HS-27A (cell line): ENCODE measurements around the gene CUEDC1.

Experiments used
- DNase-seq: peaks from one replicate; pipeline ENCODE4 v3.0.0-alpha.2; 2012; ENCODE audit warnings: low read depth, missing footprints

Gene CUEDC1

DNA sequence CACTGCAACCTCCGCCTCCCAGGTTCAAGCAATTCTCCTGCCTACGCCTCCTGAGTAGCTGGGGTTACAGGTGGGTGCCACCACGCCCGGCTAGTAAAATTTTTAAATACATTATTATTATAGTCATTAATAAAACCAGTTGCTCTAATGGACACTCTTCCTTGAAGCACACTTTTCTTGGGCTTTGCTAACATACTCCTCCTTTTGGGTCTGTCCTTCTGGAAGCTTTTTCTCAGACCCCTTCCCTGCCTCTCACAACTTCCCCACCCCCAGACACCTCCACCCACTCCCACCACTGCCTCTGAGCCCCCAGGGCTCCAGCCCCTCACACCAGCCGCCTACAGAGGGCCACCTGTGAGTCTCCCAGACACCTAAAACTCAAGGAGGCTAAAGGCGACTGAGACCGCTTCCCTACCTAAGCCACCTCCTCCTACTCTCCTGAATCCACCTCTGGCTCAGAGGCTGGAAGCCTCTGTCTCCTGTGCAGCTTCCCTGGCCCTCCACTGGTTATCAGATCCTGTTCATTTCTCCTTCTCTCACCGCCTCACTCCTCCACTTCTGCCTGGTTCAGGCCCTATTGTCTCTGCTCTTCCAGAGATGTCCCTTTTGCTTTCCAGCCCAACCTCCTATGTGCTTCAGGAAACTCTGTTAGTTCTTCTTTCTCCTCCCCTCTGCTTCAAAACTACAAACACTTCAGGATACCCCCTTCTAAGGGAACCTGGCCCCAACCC is 2.1 kb upstream of the CUEDC1 start:
- no peak for DNase-seq

DNA sequence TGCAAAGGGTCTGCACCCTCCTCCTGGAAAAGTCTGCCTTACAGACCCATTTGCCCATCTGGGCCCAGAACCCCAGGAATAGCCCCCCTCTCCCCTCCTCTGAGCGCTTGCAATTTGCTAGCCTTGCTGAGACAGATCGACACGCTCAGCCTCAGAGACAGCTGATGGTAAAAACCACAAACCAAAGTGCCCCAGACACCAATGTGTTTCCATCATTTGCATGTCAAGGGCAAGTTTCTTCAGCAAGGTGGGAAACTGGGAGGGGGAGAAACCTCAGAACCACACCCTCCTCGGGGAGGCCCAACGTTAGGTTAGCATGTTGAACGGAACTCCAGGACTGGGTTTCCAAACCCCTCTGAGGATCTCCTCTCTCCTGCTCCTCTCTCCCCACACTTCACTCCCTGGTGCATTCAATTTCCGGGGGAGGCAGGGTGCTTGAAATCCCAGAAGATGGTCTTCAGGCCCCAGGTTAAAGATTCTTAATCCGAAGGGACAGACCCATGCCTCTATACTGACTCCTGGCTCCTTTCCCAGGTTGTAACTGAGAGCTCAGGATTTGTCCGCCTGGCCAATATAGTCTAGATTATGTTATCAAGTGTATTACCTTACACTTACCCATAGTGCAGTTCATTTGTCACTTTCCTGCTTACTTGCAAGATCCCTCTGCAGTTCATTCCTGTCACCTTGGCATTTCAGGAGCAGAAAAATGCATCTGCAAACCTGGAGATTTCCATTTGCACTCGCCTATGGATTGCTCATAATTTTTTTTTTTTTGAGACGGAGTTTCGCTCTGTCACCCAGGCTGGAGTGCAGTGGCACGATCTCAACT is 1.3 kb upstream of the CUEDC1 start:
- DNase-seq: no peak

DNA sequence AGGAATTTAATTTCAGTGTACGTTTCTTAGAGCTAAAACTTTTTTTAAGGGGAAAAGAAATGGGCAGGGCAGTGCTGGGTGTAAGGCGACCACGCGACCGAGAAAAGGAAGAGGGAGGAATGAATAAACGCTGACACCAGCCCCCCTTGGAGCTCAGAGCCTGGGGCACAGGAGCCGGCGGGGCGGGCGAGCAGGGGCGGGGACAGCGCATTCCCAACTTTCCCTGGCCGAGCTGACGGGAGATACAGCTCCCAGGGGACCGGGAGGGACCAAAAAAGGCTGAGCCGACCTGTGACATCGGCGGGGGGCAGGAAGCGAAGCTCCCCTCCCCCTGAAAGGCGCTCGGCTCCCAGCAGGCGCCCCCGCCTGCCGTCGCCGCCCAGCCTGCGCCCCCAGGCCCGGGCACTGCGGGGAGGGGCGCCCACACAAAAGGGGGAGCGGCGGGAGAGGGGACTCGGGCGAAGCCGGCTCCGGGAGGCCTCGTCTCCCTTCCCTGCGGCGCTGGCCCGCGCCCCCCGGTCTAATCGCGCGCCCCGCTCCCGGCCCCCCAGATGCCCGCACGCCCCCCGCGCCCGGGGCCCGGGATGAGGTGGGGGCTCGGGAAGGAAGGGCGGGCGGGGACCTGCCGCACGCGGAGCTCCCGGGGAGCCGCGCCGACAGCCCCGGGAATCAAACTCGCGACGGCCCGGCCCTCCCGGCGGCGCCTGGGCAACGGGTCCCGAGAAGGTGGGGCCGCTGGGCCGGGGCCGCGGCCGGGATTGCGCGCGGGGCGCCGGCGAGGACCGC is 622 bp downstream of the CUEDC1 start:
- no peak for DNase-seq

DNA sequence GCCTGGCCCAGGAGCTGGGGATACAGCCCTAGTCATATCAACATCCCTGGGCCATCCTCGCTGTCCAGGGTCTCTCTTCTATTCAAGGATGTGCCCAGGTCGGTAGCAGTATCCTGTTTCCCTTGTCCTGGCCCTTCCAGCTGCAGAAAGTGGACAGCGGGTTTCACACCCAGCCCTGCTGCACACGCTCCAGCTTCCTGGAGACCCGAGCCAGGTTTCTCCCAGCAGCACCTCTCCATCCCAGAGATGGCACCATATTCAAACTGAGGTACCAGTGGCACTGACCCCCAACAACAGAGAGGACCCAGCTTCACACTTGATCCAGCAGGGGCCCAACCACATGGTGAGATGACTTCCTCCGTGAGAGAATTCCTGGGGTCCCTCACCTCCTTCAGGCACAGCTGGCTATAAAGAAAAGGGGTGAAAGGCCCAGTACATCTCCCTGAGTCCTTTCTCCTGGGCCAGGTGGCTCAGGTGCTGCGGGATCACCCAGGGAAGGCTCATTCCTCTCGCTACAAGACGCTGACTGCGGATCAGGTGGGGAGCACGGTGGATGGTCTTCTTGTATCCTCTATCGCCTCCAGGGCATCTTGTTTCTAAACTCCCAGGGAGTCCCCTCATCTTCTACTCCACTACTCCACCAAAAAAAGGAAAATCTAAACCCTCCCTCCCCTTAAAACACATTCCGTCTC is 1.4 kb downstream of the CUEDC1 start:
- DNase-seq: no peak

DNA sequence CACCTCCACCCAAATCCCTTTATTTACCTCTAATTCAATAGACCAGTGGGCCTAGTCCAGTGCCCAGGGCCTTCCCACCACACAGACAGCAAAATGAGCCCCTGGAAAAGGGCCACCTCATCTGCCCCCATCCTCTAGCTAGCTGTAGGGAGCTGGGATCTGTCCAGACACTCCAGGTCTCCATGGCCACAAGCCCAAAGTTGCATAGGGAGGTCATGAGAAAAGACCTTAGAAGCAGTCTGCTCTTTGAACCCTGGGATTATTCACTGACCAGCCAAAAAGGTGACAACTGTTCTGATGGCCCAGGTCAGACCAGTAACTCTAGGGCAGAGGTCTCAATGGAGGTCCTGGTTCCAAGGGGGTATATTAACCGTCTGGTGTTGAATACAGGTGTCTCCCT is 2.0 kb downstream of the CUEDC1 start:
- DNase-seq: no peak

DNA sequence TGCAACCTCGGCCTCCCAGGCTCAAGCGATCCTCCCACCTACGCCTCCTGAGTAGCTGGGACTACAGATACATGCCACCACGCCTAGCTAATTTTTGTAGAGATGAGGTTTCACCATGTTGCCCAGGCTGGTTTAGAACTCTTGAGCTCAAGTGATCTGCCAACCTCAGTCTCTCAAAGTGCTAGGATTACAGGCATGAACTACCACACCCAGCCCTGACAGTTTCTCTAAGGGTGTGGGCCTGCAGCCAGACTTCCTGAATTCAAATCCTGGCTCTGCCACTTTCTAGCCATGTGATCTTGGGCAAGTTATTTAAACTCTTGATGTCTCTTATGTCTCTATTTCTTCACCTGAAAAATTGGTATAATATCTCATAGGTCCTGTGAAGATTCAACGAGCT is 5.6 kb downstream of the CUEDC1 start:
- DNase-seq: no peak

DNA sequence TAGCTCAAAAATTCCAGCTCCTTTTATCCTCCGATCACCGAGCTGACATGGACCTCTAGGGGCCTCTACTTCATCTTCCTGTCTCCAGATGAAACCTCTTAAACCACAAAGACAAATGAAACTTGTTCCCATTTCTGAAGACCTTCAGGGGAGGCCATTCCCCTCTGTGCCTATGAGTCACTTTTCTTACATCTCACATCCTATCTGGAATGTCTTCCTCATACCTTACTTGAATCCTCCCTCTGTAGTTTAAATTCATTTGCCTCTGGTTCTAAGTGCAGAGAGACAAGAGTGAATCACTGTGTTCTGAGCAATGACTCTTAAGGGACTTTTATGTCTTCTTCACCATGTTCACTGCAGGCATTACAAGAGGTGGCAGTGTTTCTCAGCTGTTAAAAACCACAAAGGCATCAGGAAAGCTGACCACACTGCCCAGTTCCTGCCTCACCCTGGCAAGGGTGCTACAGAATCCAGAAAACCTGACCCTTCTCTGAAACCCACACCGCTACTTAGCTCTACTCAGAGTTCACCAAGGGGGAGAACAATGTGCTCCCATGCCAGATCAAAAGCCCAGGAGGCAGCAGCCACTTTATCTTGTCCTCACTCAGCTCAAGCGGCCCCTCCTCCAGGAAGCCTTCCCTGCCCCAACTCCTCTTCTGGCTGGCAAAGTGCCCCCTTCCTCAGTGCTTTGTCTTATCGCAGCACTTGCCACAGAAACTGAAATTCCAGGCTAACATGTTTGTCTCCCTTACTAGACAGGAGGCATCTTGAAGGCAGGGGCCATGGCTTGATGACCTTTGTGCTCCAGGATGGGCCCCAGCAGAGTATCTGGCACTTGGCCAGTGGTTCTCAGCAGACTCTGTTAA is 6.4 kb downstream of the CUEDC1 start:
- DNase-seq: peak; percentile 91

DNA sequence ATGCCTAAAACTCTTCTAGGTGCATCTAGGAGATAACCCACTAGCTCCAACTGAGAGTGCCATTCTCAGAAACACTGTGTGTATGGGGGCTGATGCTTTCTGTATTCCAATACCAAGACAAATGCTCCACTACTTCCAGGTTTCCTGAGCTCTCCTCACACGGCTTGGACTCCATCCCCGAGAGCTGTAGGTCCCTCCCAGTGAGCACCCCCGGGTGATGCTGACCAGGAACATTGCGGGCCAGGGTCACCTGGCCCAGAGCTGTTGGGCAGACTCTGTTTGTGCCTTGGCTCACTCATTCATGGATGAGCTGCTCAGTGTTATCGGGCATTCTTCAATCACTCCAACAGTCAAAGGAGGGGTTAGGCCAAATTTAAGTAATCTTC is 7.0 kb downstream of the CUEDC1 start:
- DNase-seq: no peak

DNA sequence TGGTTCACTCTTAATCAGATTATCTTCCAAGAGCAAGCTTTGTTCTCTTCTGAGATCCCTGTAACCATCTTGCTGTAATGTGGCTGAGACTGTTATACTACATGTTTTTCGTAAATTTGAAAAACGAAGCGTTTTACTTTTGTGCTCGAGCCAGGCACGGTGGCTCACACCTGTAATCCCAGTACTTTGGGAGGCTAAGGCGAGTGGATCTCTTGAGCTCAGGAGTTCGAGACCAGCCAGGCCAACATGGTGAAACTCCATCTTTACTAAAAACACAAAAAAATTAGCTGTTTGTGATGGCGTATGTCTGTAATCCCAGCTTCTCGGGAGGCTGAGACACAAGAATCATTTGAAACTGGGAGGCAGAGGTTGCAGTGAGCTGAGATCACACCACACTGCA is 7.8 kb downstream of the CUEDC1 start:
- DNase-seq: no peak

DNA sequence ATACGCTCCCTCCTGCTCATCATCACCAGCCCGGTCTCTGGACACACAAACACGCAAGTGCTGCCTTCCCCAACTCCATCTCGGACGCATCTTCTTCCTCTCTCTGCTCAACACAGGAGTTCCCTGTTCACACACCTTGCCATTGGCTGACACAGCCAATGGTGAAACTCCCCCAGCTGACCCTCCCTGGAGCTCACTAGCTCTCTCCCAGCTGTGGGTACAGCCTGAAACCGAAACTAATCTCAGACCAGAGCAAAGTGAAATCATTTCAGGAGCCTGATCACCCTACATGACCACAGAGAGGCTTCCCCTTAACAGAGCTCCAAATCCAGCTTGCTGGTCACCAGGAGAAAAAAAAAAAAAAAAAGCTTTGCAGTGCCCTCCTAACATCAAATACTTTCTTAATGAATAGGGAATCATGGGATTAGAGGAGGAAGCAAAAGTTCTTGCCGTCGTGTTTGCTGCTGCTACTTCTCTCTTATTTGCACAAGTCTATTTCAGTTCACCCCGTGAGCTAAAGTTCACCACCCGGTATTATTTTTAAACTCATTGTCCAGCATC is 8.3 kb downstream of the CUEDC1 start:
- DNase-seq: no peak

DNA sequence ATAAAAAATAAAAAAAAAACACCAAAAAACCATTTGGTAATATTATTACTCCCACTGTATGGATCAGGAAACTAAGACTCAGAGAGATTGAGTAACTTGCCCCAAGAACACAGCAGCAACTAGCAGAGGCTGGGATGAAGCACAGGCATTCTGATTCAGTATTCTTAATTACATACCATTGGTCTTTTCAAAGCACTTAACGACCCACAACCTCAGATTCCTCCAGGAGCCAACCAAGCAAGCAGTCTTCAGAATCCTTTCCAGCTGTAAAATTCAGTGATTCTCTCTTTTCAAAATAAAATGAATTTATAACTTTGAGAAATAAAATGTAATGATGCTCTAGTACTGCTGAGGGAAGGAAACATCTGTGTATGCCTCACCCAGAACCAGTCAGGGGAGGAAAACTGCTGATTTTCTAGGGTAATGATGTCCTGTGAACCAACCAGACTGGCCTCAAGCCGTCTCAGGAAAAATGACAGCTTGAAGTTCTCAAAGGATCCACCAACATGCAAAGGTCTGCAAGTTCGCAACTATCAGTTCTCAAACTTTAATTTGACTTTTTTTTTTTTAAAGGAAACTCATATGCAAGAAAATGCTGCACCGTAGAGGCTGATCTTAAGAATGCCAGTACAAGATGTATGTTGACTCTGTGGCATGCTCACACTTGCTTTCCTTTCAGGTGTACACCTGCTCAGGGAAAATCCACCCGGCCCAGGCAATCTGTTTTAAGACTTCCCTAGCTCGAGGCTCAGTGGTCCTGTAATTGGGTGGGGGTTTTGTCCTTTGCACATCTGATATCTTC is 9.0 kb downstream of the CUEDC1 start:
- no peak for DNase-seq

DNA sequence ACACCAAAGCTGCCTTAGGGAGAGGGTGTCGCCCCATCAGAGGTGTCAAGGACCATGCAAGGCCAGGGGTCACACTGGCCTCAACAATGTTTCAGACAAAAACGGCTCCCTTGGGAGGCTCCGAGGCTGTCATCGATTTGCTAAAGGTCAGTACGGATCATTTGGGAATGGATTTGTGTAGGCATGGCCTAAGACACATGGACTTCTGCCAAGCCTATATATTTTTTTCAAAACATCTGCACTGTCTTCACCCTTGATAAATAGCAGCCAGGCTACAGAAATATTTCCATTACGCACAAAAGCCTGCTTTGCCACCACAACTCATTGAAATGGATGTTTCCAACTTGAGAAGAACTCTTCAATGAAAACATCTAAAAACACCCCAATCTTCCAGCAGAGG is 10.3 kb downstream of the CUEDC1 start:
- no peak for DNase-seq

DNA sequence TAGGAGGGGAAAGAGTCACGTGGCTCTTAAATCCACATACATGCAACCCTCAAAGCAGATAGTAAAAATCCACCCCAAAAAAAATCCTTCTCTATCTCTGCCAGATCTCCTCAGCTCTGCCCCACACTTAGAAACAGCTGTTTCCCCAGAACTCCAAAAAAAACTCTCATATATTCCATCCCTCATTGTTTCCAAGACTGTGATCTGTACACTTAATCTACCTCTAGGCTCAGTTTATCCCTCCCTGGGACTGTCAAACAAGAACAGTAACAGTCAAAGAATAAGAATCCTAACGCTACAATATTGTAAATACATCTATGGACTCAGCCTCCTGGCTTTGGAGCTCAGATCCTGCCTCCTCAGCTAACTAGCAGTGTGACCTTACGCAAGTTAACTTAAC is 11.6 kb downstream of the CUEDC1 start:
- DNase-seq: no peak

DNA sequence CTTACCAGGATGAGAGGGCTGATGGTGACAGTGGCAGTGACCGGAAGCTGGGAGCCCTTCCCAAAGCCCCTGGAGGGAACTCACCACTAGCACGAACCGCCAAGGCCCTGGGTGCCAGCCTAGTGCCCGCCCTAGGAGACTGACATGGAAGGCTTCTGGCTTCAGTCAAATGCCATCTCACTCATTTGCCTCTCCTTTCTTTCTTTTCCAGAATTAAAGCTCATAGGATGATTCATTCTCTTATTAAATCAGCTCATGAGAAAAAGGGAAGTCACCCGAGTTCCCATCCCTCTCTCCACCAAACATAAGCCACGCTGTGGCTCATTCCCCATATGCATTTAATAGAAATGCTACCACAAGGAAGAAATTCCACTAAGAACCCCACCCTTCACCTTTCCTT is 12.1 kb downstream of the CUEDC1 start:
- no peak for DNase-seq

DNA sequence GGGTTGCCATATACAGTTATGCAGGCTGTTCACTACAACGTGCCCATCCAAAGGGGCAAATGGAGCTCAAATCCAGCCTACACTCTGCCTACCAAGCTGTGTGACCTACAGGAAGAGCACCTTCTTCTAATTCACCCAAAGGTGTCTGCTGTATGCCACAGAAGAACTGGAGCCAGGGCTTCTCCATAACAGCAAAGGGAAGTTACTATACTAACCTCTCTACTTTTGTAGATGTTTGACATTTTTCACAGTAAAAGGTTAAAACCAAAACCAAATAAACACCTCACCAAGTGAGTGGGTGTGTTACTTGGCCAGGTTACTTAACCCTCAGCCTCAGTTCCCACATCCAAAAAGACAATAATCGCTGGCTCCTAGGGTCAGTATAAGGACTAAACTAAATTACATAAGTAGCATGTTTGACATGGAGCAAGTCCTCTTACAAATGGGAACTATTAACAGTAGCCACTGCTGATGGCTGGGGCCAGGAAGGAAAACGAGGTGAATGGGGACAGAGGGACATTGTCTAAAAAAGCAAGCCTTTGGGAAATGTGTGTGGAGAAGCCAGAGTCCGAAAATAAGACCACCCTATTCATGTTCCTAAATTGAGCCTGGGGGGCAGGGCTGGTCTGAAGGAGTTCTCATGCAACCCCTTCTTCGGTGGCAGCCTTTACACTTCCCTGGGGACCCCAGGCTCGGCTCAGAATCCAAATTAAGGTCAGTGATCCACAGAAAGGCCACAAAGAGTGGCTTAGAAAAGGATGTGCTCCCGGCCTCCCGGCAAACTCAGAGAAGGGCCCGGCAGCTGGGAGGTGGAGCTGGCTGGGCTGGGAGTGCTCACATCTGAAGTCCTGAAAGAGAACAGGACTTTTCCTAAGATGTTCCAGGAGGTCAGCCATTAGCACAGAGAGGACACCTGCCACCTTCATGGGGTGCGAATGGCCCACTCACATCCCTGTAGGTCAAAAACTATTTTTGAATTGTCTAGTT is 13.5 kb downstream of the CUEDC1 start:
- no peak for DNase-seq

DNA sequence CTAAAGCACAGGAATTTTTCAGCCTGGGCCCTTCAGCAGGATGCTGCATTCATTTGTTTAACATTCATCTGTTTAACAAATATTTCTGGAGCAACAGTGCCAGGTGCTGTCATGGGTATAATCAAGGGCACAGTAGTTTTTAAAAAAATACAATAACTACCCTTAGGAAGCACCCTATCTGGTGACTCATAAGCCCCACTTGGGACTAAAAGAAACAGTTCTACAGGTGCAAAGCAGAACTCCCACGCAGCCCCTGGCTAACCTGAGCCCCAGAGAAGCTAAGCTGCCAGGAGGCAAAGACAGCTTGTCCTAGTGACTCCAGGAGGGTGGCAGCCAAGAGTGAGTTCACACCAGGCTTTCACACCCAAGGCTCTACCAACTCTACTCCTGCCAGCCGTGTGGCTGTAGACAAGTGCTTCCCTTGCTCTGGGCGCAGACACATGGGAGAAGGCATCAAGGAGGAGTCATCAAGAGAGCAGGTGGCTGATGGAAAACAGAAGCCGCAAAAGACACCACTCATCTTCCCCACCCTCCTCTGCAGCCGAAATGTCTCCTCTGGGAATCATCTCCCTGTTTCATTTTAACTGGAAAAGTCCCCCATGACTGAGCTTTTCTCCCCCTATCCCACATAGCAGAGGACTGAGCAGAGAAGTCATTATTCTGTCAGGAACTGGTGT is 14.4 kb downstream of the CUEDC1 start:
- no peak for DNase-seq

DNA sequence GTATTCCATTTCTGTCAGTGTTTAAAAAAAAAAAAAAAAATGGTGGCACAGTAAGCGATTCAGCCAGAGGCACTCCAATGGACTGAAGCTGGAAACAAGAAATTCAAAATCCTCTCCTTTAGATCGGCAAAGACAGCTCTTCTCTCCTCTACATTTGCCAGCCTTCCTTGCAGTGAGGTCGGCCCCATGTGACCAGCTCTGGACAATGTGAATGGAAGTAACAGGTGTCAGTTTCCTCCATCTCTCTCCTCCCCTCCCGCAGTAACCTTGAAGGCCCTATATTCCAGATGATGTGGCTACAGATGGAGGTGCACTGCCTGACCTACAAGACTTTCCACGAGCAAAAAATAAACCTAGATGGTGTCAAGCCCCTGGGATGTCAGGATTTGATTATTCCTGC is 15.0 kb downstream of the CUEDC1 start:
- no peak for DNase-seq

DNA sequence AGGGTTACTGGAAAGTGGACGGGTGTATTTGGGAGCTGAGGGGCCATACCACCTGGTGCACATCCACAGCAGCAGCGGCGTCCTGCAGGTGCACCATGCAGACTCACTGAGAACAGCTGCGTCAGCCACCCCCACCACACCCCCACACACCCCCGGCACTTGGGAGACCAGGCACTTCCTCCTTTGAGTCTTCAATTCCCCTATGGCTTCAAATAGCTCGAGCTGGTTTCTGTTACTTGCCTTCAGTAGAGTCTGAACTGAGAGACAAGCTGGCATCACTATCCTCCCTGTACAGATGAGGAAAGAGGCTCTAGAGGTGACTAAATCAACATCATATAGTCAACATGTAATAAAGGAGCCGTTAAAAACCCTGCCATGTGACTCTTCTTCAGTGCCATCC is 15.4 kb downstream of the CUEDC1 start:
- no peak for DNase-seq
